CD4-positive, alpha-beta T cell treated with Interleukin-1 beta for 1 hour (primary cell): ENCODE results near the gene CDC42BPB.

Experiments used
- DNase-seq, 2 donors: peaks; one replicate each; pipeline ENCODE4 v3.0.0-alpha.2; 2020 to 2022

CDC42BPB gene

GRCh38 chr14:103013028-103013427 lies 44.3 kb downstream of the CDC42BPB start:
- no peak for DNase-seq

DNA sequence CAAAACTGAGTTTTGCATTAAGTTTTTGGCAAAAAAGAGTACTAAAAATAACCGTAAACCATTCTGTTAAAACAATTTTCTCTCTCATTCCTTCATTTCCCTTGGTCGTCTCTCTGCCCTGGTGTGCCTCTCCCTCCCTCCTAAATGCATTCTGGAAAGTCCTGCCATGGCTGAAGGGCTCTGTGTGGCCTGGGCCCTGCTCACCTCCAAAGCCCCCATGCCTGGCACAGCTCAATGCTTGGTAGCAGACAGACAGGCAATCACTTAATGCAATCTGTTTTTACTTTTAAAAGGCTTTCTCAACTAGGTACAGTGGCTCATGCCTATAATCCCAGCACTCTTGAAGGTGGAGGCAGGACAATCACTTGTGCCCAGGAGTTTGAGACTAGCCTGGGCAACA lies 47.8 kb downstream of the CDC42BPB start:
- DNase-seq: no peak

GRCh38 chr14:103008768-103009357 lies 48.5 kb downstream of the CDC42BPB start:
- DNase-seq: no peak

DNA sequence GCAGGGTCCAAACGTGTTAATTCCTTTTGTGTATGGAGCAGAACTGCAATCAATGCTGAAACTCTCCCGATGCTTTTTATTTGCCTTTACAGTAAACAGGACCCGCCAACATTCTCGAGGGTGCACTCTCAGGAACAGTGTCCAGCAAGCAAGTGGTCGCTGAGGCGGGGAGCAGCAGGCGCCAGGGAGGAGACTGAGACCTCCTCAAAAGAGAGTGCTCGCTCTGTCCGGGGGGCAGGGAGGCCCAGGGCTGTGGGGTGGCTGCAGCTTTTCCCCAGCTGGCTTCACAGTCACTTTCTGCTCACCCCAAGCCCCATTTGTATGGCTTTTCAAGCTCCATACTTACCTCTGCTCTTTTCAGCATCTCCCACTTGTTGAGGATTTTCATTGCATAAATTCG lies 49.2 kb downstream of the CDC42BPB start:
- no peak for DNase-seq

DNA sequence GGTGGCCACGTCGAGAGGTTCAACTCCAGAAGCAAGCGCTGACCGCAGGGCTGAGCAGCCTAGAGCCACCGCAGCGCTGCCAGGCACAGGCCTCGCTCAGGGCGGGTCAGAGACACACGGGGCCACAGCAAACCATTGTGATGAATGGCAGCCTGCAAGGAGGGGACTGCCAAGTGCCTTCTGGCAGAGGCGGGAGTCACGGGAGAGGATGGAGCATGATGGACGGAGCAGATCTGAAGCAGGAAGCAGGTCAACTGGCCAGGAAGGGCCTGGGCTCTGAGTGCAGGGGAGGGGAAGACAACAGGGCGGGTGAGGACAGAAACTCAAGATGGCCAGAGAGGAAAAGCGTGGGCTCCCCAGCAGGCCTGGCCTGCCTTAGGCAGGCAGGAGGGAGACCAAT lies 49.8 kb downstream of the CDC42BPB start:
- no peak for DNase-seq

- DNase-seq: no peak
These were observed 50.3 kb downstream of the CDC42BPB start for GRCh38 chr14:103006991-103007520.

GRCh38 chr14:103006106-103006505 lies 51.2 kb downstream of the CDC42BPB start:
- DNase-seq: no peak

DNA sequence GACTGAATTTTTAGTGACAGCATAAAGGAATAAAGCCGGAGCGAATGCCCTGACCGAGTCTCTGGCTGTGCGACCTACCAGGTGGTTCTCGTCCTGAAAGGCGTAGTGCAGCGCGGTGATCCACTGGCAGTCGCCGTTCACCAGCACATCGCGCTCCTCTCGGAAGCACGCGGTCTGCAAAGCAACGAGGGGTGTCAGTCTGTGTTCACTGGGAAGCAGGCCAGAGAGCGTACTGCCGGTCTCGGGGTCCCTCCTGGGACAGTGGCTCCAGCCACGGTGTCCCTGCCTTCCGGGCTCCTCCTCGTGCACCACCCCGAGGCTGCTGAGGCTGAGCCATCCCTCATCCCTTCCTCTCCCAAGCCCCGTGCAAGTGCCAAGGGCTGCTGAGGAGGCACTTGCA lies 53.5 kb downstream of the CDC42BPB start:
- DNase-seq: no peak

- no peak for DNase-seq
These were observed 54.1 kb downstream of the CDC42BPB start for GRCh38 chr14:103003351-103003615.

DNA sequence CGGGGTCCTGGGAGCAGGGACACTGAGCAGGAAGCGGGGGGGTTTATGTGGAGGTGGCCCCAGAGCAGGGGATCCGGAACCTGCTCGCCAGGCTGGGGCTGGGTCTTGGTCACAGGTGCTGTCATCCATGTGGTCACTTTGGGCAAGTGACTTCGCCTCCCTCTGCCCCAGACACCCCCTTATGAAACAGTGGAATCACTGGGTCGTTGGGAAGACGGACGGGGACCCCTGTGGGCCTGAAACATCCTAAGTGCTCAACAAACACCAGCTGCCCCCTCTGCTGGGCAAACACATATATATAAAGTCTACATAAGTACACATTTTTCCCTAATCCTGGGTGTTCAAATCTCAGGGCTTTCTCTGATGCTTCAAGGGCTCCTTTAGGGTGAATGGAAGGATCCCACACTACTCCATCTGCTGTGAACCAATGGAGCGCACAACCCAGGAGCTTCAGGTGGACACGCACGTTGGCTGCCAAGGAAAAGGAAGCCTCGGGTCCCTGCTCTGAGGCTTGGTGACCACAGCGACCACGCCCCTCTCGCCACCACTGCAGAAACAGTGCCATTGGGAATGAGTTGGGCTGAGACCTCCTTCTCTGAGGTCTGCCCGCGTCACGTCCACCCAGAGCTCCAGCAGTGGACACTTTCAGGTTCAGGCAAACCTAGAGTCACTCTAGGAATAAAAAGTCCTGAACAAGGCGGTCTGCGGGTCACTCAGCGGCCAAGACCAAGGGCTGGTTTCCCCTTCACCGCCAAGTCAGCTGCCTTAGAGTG lies 54.6 kb downstream of the CDC42BPB start:
- no peak for DNase-seq

- no peak for DNase-seq
These were observed 55.5 kb downstream of the CDC42BPB start for GRCh38 chr14:103001651-103002396.

- DNase-seq: no peak
These were observed 56.1 kb downstream of the CDC42BPB start for GRCh38 chr14:103001226-103001625.

DNA sequence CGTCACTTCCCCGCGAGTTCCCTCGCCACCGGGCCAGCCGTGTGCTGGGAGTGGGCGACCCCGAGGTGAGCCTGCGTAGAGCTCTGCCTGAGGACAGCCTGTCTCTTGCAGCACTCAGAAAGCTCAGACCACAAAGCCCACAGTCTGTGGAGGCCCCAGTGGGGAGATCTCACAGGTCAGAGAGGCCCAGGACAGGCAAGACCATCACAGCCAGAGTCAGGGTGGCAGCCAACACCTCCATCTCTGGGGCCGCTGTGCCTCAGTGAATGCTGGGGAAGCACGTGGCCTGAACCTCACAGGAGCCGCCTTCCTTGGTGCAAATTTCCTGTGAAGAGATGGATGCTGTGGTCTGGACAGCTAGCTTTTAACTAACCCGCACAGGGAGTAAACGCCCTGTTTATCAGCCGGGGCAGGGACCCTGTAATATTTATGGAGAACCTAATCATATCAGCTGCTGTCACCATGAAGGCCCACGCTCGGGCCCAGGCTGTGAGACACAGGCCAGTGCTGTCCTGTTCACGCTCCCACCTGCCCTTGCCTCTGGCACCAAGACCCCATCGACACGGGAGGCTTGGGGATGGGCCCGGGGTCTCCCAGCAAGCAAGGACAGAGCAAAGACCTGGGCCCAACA lies 56.9 kb downstream of the CDC42BPB start:
- DNase-seq: no peak

DNA sequence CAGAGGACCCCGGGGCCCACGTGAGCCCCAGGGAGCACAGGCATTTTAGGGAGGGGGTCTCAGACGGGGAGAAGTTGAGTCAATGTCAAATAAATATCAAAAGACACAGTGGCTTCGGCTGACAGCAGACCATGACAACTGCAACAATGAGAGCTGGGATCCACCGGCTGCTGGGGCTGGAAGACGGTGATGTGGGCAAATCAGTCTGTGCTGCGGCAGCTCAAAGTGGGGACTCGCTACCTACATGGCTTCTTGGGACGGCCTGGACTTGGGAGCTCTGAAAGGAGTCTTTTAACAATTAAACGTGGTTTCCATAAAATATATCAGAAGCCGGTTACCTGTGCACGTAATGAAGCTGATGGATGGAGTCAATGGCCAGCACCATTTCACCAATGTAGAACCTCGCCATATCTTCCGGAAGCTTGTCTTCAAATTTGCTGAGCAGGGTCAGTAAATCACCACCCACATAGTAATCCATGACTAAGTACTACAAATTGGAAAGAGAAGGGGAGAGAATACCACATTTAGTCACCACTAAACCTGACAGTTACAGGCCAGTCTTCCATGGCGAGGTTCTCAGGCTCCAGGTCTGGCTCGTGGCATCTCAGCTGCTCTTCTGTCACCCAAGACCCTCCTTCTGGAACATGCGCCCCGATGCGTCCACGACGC lies 58.0 kb downstream of the CDC42BPB start:
- no peak for DNase-seq

GRCh38 chr14:102998393-102998792 lies 59.0 kb downstream of the CDC42BPB start:
- no peak for DNase-seq

DNA sequence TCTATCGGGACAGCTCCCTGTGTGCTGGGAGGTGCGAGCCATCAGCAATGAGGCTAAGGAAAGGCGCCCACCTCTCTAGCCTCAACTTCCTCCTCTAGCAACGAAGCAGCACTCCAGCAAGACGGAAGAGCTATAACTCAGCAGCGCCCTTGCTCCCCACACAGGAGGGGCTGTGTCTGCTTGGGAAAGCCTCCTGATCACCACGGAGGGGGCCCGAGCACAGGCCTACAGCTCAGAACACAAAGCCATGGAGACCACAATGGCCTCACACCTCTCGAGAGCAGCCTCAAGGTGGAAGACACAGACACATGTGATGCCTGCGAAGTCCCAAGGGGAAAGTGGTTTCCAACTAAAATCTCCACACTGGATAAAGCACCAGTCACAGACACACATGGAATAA lies 60.4 kb downstream of the CDC42BPB start:
- DNase-seq: no peak

DNA sequence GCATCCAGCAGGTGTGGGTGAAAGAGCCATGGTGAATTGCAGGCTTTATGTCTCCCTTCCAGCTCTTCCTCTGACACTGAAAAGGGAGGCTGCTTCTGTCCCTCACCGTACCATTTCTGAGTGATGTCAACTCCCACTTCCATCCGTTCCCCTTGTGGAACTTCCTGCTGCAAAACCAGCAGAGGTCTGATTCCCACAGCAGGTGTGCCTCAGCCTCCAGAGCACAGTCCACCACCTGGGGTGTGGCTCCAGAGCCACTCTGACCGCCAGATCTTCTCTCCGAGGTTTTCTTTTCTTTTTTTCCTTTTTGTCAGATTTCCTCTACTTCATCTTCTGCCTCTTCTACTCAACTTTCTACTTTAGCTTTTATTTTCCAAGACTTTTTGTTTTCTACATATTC lies 62.7 kb downstream of the CDC42BPB start:
- no peak for DNase-seq

GRCh38 chr14:102993523-102993922 lies 63.8 kb downstream of the CDC42BPB start:
- no peak for DNase-seq

DNA sequence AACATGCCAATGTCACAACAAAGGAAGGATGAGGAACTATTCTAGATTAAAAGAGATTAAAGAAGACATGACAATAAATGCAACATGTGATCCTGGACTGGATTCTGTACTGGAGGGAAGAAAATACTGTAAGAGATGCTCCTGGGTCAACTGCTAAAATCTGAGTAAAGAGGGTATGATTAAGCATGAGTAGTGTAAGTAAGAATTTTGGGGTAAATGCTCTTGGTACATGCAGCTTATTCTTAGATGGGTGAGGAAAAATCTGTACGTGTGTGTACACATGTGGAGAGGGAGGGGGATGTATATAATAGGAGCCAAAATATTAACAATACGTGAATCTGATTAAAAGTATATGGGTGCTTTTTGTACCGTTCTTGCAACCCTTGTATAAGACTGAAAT lies 66.0 kb downstream of the CDC42BPB start:
- DNase-seq: no peak

- DNase-seq: no peak
These were observed 69.3 kb downstream of the CDC42BPB start for GRCh38 chr14:102988054-102988453.

DNA sequence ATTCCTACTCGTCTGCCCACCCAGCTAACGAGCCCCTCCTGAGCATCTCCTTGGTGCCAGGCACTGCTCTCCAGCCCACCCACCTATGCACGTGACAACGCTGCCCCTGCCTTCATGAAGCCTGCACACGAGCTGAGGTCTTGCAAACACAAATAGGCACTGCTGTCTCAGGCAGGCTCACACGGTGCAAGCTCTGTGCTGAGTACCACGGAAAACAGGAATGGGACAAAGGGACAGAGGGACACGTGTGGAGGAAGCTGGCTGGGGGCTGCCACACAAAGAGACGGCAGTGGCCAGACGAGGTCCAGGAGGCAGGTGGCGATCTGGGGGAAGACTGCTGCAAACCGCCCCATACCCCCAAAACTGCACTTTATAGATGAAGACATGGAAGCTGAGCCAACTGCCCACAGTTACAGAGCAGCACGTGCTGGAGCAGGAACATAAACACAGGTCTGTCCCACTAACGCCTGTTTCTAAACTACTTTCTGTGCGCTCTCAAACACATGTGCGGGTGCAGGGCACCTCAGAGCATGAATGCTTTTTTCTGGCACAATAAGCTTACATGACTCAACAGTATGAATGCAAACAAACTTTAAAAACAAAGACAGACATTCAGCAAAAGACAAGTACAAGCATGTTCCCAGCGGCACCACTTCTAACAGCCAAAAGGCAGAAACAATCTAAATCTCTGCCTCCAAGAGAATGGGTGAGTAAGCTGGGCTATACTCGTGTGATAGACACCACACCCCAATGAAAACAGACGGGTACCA lies 70.4 kb downstream of the CDC42BPB start:
- no peak for DNase-seq

DNA sequence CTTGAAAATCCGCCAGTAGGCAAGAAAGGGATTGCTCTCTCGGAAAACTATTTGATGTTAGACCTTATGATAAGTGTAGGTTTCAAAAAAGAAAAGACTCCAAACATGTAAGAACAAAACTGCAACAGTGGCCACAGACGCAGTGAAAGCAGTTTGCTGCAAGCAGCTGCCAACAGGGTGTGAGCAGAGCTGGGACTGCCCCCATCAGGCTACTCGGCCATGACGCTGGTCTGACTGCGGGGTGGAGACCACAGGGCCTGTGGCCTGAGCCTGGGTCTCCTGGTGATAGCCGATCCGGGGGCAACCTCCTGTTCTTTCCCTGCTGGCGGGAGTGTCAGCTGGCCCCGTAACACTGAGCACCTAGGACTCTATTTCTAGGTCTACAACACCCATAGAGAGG lies 71.7 kb downstream of the CDC42BPB start:
- no peak for DNase-seq
